ENCODE data around the gene CTTNBP2NL. TPM values are rescaled to one million over a fixed set of nuclear protein-coding genes. Genes with fewer than 3 reads are reported as not detected.

The CTTNBP2NL gene
- 10.6 and 12.9 TPM in 2 replicates for total RNA-seq

GRCh38 chr1:112395821-112396652 is at the start of gene CTTNBP2NL:
TSS of gene CTTNBP2NL (plus strand) at chr1:112396214. CDS start at chr1:112416166, 19,952 bp downstream.

GRCh38 chr1:112508278-112509004 is 112.4 kb downstream of the CTTNBP2NL start, which contains the start of gene WNT2B:
TSS of gene WNT2B (plus strand) at chr1:112508965. CDS start at chr1:112509263, 298 bp downstream.

Other genes starting within 250 kb of the CTTNBP2NL start
- gene WNT2B, start 112.8 kb downstream of the CTTNBP2NL start, total RNA-seq: 0.50 and 0.74 TPM in 2 replicates
- 11.6 and 13.4 TPM in 2 replicates for gene ST7L, start 222.9 kb downstream of the CTTNBP2NL start, total RNA-seq
- gene CAPZA1, start 223.6 kb downstream of the CTTNBP2NL start, total RNA-seq: 190 and 206 TPM in 2 replicates

Data from bronchus fibroblast of lung (primary cell).